ENCODE results near the gene ABHD17A. TPM values are rescaled to one million over a fixed set of nuclear protein-coding genes. Genes with fewer than 3 reads are reported as not detected.

The ABHD17A gene
- total RNA-seq, 1 experiment from 2014 or later, result 102 TPM

DNA sequence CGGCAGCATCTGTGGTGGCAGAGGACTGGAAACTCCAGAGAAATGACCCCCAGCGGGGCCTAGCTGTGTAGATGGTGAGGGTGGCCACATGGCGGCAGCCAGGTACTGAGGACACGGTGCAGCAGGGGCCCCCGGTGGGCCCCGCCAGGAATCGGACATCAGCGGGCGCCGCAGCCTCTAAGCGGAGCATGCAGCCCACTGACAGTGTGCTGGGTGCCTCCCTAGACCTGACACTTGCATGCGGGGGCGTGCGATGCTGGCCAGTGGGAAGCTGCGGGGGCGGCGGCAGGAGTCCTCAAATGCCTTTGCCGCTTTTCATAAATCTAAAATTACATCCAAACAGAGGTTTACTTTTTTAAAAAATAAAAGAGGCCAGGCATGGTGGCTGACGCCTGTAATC lies 36.0 kb upstream of the ABHD17A start:
- intact Hi-C loops (cut with micrococcal nuclease), result no loop called here
- Histone ChIP-seq H3K4me2 (ENCODE audit: low read length) (no peak overlapping the region), H3K27me3 (ENCODE audit: low read length) (no peaks in the 10 kb centered on the region), H3K36me3 (ENCODE audit: low read depth, low read length) (peaks cover 4% of the 10 kb centered on the region; the same call in 1 of the 2 replicates), H3F3A (ENCODE audit: low read length, unreplicated experiment) (no peaks in the 10 kb centered on the region), H4K20me1 (ENCODE audit: low read length) (no peaks in the 10 kb centered on the region), H3K9me2 (replicated peaks; ENCODE audit: low read length) (no peaks in the 10 kb centered on the region), H3K9ac (ENCODE audit: low read length) (no peak overlapping the region), H3K4me1 (ENCODE audit: insufficient read depth, low read length) (no peaks in the 10 kb centered on the region), H2AFZ (ENCODE audit: low read length) (no peak overlapping the region), H3K9me3 (ENCODE audit: low read length) (no peaks in the 10 kb centered on the region), H3K4me3 (ENCODE audit: low read length) (no peak overlapping the region), H3K27ac (ENCODE audit: low read length) (no peak overlapping the region), H3K79me2 (ENCODE audit: low read length) (no peaks in the 10 kb centered on the region)
- CTCF ChIA-PET, result no interaction called here
- no TSS peak for BruUV-seq (replicated peaks)
- POLR2A ChIA-PET (ENCODE audit: unreplicated experiment), result no interaction called here
- no peak for TF ChIP-seq EZH2 (IDR thresholded peaks at IDR 0.05; ENCODE audit: low read length, unreplicated experiment)
- TF ChIP-seq, protein P1, sequence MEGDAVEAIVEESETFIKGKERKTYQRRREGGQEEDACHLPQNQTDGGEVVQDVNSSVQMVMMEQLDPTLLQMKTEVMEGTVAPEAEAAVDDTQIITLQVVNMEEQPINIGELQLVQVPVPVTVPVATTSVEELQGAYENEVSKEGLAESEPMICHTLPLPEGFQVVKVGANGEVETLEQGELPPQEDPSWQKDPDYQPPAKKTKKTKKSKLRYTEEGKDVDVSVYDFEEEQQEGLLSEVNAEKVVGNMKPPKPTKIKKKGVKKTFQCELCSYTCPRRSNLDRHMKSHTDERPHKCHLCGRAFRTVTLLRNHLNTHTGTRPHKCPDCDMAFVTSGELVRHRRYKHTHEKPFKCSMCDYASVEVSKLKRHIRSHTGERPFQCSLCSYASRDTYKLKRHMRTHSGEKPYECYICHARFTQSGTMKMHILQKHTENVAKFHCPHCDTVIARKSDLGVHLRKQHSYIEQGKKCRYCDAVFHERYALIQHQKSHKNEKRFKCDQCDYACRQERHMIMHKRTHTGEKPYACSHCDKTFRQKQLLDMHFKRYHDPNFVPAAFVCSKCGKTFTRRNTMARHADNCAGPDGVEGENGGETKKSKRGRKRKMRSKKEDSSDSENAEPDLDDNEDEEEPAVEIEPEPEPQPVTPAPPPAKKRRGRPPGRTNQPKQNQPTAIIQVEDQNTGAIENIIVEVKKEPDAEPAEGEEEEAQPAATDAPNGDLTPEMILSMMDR (conservative IDR thresholded peaks at IDR 0.05; ENCODE audit: low read depth, low read length), result no peak
- no peak for TF ChIP-seq EZH2phosphoT487 (IDR thresholded peaks at IDR 0.05; ENCODE audit: borderline replicate concordance, low read length)
- no peak for ATAC-seq
- DNase-seq, result no peak

DNA sequence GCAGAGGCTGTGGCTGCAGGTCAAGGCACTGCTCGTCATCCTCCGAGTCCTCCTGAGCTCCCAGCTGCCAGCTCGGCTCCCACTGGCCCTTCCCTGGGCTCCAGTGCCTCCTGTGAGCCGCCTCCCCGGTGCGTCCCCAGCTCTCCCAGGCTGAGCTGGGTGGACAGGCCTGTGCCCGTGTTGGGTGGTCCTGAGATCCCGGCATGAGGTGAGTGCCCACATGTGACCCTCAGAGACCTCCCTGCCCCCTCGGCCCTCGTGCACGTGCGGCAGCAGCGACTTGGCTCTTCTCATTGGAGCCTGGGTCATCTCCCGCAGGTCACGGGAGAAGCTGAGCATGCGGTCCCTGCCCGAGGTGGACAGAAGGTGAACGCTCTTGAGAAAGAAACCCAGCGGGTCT lies 35.3 kb upstream of the ABHD17A start:
- no peaks in the 10 kb centered on the region for H3K4me1 ChIP-seq (ENCODE audit: insufficient read depth, low read length)
- peaks cover 4% of the 10 kb centered on the region; the same call in 1 of the 2 replicates for H3K36me3 ChIP-seq (ENCODE audit: low read depth, low read length)
- H3K4me3 ChIP-seq (ENCODE audit: low read length), result no peak overlapping the region
- no peaks in the 10 kb centered on the region for H3K9me2 ChIP-seq (replicated peaks; ENCODE audit: low read length)
- no TSS peak for BruUV-seq (replicated peaks)
- TF ChIP-seq, protein P1 (conservative IDR thresholded peaks at IDR 0.05; ENCODE audit: low read depth, low read length), result no peak
- H3K27me3 ChIP-seq (ENCODE audit: low read length), result no peaks in the 10 kb centered on the region
- H3K9me3 ChIP-seq (ENCODE audit: low read length), result no peaks in the 10 kb centered on the region
- no peak for ATAC-seq
- DNase-seq, result no peak
- CTCF ChIA-PET, result no interaction called here
- POLR2A ChIA-PET (ENCODE audit: unreplicated experiment), result no interaction called here
- no peaks in the 10 kb centered on the region for H3K79me2 ChIP-seq (ENCODE audit: low read length)
- intact Hi-C loops (cut with micrococcal nuclease), result no loop called here
- H3F3A ChIP-seq (ENCODE audit: low read length, unreplicated experiment), result no peaks in the 10 kb centered on the region
- no peak overlapping the region for H2AFZ ChIP-seq (ENCODE audit: low read length)
- no peak overlapping the region for H3K4me2 ChIP-seq (ENCODE audit: low read length)
- H3K27ac ChIP-seq (ENCODE audit: low read length), result no peak overlapping the region
- no peaks in the 10 kb centered on the region for H4K20me1 ChIP-seq (ENCODE audit: low read length)
- H3K9ac ChIP-seq (ENCODE audit: low read length), result no peak overlapping the region

DNA sequence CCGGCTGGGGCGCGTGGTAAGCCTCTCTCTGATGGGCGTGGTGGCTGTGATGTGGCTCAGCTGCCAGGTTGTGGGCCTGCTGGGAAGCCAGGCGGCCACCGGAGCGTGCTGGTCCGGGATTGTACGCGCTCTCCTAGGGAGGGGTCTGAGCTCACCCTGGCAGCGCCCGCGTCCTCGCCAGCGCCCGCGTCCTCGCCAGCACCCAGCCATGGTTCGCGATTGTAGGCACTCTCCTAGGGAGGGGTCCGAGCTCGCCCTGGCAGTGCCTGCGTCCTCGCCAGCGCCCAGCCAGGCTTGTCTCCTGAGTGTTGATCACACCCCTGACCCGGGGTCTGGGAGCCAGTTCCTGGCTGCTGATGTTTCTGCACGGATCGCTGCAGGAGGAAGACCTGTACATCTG lies 33.7 kb upstream of the ABHD17A start:
- CTCF ChIA-PET, result no interaction called here
- BruUV-seq (replicated peaks), result no TSS peak
- intact Hi-C loops (cut with micrococcal nuclease), result no loop called here

More for the DNA sequence above, 33.7 kb upstream of the ABHD17A start:
- Histone ChIP-seq H3K27me3 (ENCODE audit: low read length) (no peaks in the 10 kb centered on the region), H3K27ac (ENCODE audit: low read length) (no peak overlapping the region), H3K9me2 (replicated peaks; ENCODE audit: low read length) (no peaks in the 10 kb centered on the region), H3K9me3 (ENCODE audit: low read length) (no peaks in the 10 kb centered on the region), H3K4me1 (ENCODE audit: insufficient read depth, low read length) (no peaks in the 10 kb centered on the region), H3K9ac (ENCODE audit: low read length) (no peak overlapping the region), H3F3A (ENCODE audit: low read length, unreplicated experiment) (no peaks in the 10 kb centered on the region), H4K20me1 (ENCODE audit: low read length) (no peaks in the 10 kb centered on the region), H3K4me2 (ENCODE audit: low read length) (no peak overlapping the region), H3K36me3 (ENCODE audit: low read depth, low read length) (peaks cover 4% of the 10 kb centered on the region; the same call in 1 of the 2 replicates), H2AFZ (ENCODE audit: low read length) (no peak overlapping the region), H3K4me3 (ENCODE audit: low read length) (no peak overlapping the region), H3K79me2 (ENCODE audit: low read length) (no peaks in the 10 kb centered on the region)
- no peak for DNase-seq
- POLR2A ChIA-PET (ENCODE audit: unreplicated experiment), result no interaction called here
- TF ChIP-seq EZH2 (IDR thresholded peaks at IDR 0.05; ENCODE audit: low read length, unreplicated experiment) (no peak), EZH2phosphoT487 (IDR thresholded peaks at IDR 0.05; ENCODE audit: borderline replicate concordance, low read length) (no peak)
- TF ChIP-seq, protein P1 (conservative IDR thresholded peaks at IDR 0.05; ENCODE audit: low read depth, low read length), result no peak
- ATAC-seq, result no peak

Measured in PC-3 (cell line).